Endothelial cell of umbilical vein (primary cell): ENCODE data around the gene CCND1. TPM values are rescaled to one million over a fixed set of nuclear protein-coding genes. Genes with fewer than 3 reads are reported as not detected.
A peak's percentile ranks its signal among the peaks of the same experiment; 100 is the strongest.

Experiments
- BruUV-seq: library from RNA; stranded (reverse); fragments of 400-500 nt; replicated peaks from 2 replicates; lab custom pipeline; 2021; lab: Mats Ljungman, UMichigan
- CTCF ChIA-PET: fragments of 300-600, 350-600 bp; sonication (Branson Sonifier 250); formaldehyde crosslinking; loops from one replicate; lab custom pipeline; 2021; ENCODE audit warnings: antibody characterized with exemption, inconsistent platforms; lab: Charles Lee
- POLR2A ChIA-PET: fragments of 300-600, 350-600 bp; sonication (Branson Sonifier 250); formaldehyde crosslinking; loops from one replicate; lab custom pipeline; 2021; ENCODE audit warnings: antibody characterized with exemption, inconsistent platforms; lab: Charles Lee
- DNase-seq: peaks from one replicate; pipeline ENCODE4 v3.0.0-alpha.2; 2011; ENCODE audit warnings: low read depth, low spot score
- FAIRE-seq: peaks from 2 replicates; lab custom pipeline; 2011; peaks lifted over from hg19 to GRCh38; lab: Jason Lieb, UNC
- H2AFZ ChIP-seq: 2 replicates; pipeline ENCODE4 v1.6.0; 2012; ENCODE audit warnings: low read depth, low read length, control low read depth, inconsistent platforms
- H3K27ac ChIP-seq: 2 replicates; pipeline ENCODE4 v1.5.1; 2011; ENCODE audit warnings: low read depth, mild to moderate bottlenecking, control low read depth, low read length, moderate library complexity; ENCODE audit not compliant: insufficient read depth
- H3K27me3 ChIP-seq, 2 experiments: 2 replicates each; pipeline versions ENCODE4 v1.6.0 to v1.6.1; 2011; ENCODE audit warnings: low read length in 2 of 2, mixed read lengths in 1 of 2; ENCODE audit not compliant: control insufficient read depth in 2 of 2, insufficient read depth in 2 of 2
- H3K36me3 ChIP-seq, 2 experiments: 2 replicates in 1 of 2; 3 replicates in 1 of 2; pipeline ENCODE4 v1.5.1; 2011; ENCODE audit warnings: low read length in 2 of 2, mild to moderate bottlenecking in 1 of 2, moderate library complexity in 1 of 2; ENCODE audit not compliant: control insufficient read depth in 2 of 2, insufficient read depth in 2 of 2; ENCODE audit errors: extremely low read depth in 1 of 2
- H3K4me1 ChIP-seq: 3 replicates; pipeline ENCODE4 v1.5.1; 2011; ENCODE audit warnings: mild to moderate bottlenecking, low read length; ENCODE audit not compliant: control insufficient read depth, insufficient read depth; ENCODE audit errors: extremely low read depth
- H3K4me2 ChIP-seq: 2 replicates; pipeline ENCODE4 v1.6.1; 2011; ENCODE audit warnings: low read length, control low read depth, mixed read lengths; ENCODE audit not compliant: insufficient read depth
- H3K4me3 ChIP-seq, 3 experiments: fragments of 200-600 bp in 1 of 3; sonication (generic), shearing (Covaris generic) in 1 of 3; replicated peaks in 1 of 3; 2 replicates each; pipeline ENCODE4 v1.5.1; 2011 to 2016; ENCODE audit warnings: control low read depth in 3 of 3, low read length in 3 of 3, mild to moderate bottlenecking in 2 of 3, inconsistent platforms in 1 of 3, low read depth in 1 of 3, moderate library complexity in 1 of 3; ENCODE audit not compliant: insufficient read depth in 1 of 3
- H3K79me2 ChIP-seq: 2 replicates; pipeline ENCODE4 v1.6.0; 2012; ENCODE audit warnings: low read length, inconsistent platforms; ENCODE audit not compliant: control insufficient read depth, insufficient read depth
- H3K9ac ChIP-seq: replicated peaks from 2 replicates; pipeline ENCODE3; 2011; ENCODE audit warnings: low read length, control low read depth; ENCODE audit not compliant: insufficient read depth; ENCODE audit errors: extremely low read depth
- H3K9me1 ChIP-seq: replicated peaks from 3 replicates; pipeline ENCODE4 v1.6.0; 2011; ENCODE audit warnings: mild to moderate bottlenecking, low read length; ENCODE audit not compliant: control insufficient read depth, insufficient read depth; ENCODE audit errors: extremely low read depth
- H3K9me3 ChIP-seq: replicated peaks from 2 replicates; pipeline ENCODE4 v1.5.1; 2012; ENCODE audit warnings: low read length, inconsistent platforms; ENCODE audit not compliant: control insufficient read depth, insufficient read depth
- H4K20me1 ChIP-seq: replicated peaks from 2 replicates; pipeline ENCODE3; 2011; ENCODE audit warnings: mild to moderate bottlenecking, low read length; ENCODE audit not compliant: control insufficient read depth, insufficient read depth; ENCODE audit errors: extremely low read depth
- EZH2 ChIP-seq: IDR thresholded peaks from 2 replicates; pipeline ENCODE4 v1.6.1; 2012; ENCODE audit warnings: borderline replicate concordance, low read depth, mild to moderate bottlenecking, moderate library complexity, low read length, inconsistent platforms; ENCODE audit not compliant: severe bottlenecking
- GATA2 ChIP-seq: IDR thresholded peaks from 2 replicates; pipeline ENCODE4 v1.7.0; 2011; ENCODE audit warnings: low read depth, mild to moderate bottlenecking, moderate library complexity, mixed read lengths, low read length; ENCODE audit not compliant: insufficient read length, insufficient read depth
- MAX ChIP-seq: IDR thresholded peaks from 2 replicates; pipeline ENCODE4 v1.6.1; 2011; ENCODE audit not compliant: insufficient read depth, insufficient read length
- POLR2A ChIP-seq: IDR thresholded peaks from 2 replicates; pipeline ENCODE4 v1.6.1; 2012; ENCODE audit warnings: low read depth, mild to moderate bottlenecking, control low read depth, low read length
- dilution Hi-C: fragments of 300-500 bp; cut with MboI; formaldehyde crosslinking; loops from one replicate; pipeline ENCODE4 v1.15.0; 2019; ENCODE audit warnings: low sequenced_read_pairs; ENCODE audit not compliant: extremely low pct_ligation_motif_present
- intact Hi-C: fragments of 100-400 bp; cut with micrococcal nuclease; formaldehyde crosslinking; loops from one replicate; pipeline ENCODE4 v1.10.0; 2022
- polyA plus RNA-seq, 4 experiments: library from polyadenylated mRNA; depleted of rRNA in 3 of 4; stranded (reverse) in 3 of 4; unstranded in 1 of 4; fragments of >200 nt; gene quantifications; 2 replicates each; pipeline versions ENCODE4 v1.2.1 to v1.2.3, GENCODE V29; 2011 to 2012; ENCODE audit warnings: missing spikeins in 1 of 4
- total RNA-seq: library from RNA; stranded (reverse); gene quantifications from 2 replicates; pipeline ENCODE4 v1.2.3, GENCODE V29; 2021

CCND1 gene
- total and polyA plus RNA-seq, 2 donors (not counting 3 experiments of a cell fraction or from before 2014, with no cell fraction given): 98.7 to 370 TPM

- DNase-seq (no peak), FAIRE-seq (peak; percentile 59)
- intact Hi-C loops (loop anchor here (1.0 to 2.0 kb wide), 4 partner anchors 191 to 517 kb away; no protein-coding TSS in a partner anchor), dilution Hi-C loops (no loop called here)
- Histone ChIP-seq H3K79me2 (peaks cover 46% of the 10 kb centered on the region), H3K9ac (peak overlapping the region; percentile 93), H3K36me3 (peaks cover 6 to 10% of the 10 kb centered on the region in 2 experiments), H2AFZ (no peak overlapping the region), H3K4me3 (peak overlapping the region; percentile 39 to 63 (median 61)), H3K9me1 (no peaks in the 10 kb centered on the region), H4K20me1 (no peaks in the 10 kb centered on the region), H3K9me3 (no peaks in the 10 kb centered on the region), H3K4me1 (peaks cover 40% of the 10 kb centered on the region), H3K4me2 (peak overlapping the region; percentile 90), H3K27ac (peak overlapping the region; percentile 68), H3K27me3 (no peaks in the 10 kb centered on the region)
- ChIA-PET CTCF (interaction anchor here (0.7 to 2.8 kb wide), 9 partner anchors 30 to 539 kb away, joined by 3 to 18 read pairs (median 6); partner anchors contain the start of genes LTO1 and MYEOV), POLR2A (interaction anchor here (0.7 to 1.5 kb wide), 3 partner anchors 197 to 533 kb away, joined by 4 to 6 read pairs (median 6); no protein-coding TSS in a partner anchor)
- no TSS peak for BruUV-seq
- TF ChIP-seq GATA2 (no peak), EZH2 (no peak), POLR2A (peak; percentile 6)
Measured at GRCh38 chr11:69639831-69640230, 1.1 kb upstream of the CCND1 start.

GRCh38 chr11:69640260-69640994 lies 529 bp upstream of the CCND1 start:
- Histone ChIP-seq H3K36me3 (peaks cover 6 to 13% of the 10 kb centered on the region in 2 experiments), H3K79me2 (peaks cover 52% of the 10 kb centered on the region), H3K4me2 (peak overlapping the region; percentile 90), H3K27me3 (no peaks in the 10 kb centered on the region), H3K9me3 (no peaks in the 10 kb centered on the region), H3K4me1 (peaks cover 40% of the 10 kb centered on the region), H3K27ac (peak overlapping the region; percentile 68), H4K20me1 (no peaks in the 10 kb centered on the region), H3K9ac (peak overlapping the region; percentile 93), H3K4me3 (peak overlapping the region; percentile 39 to 63 (median 61)), H2AFZ (peak overlapping the region; percentile 36), H3K9me1 (no peaks in the 10 kb centered on the region)
- dilution Hi-C loops: no loop called here
- peak; percentile 47 for DNase-seq
- CTCF ChIA-PET: interaction anchor here (2.8 to 6.3 kb wide), 3 partner anchors 347 to 537 kb away, joined by 18 to 154 read pairs (median 85); partner anchors contain the start of gene MYEOV
- TF ChIP-seq POLR2A: peak; percentile 2
- TF ChIP-seq MAX: no peak
- intact Hi-C loops: loop anchor here (2.0 kb wide), 1 partner anchor 518 kb away; no protein-coding TSS in a partner anchor
- FAIRE-seq: peak; percentile 83
- BruUV-seq: no TSS peak
- POLR2A ChIA-PET: no interaction called here
